Nephron (organoid): Measurements from ENCODE around the gene ZFAND2A.
A peak's percentile ranks its signal among the peaks of the same experiment; 100 is the strongest.
"Not testable (repeated sequence)": the region's sequence is repeated elsewhere in the genome, so short reads cannot be mapped to it uniquely, and the experiment has no call there.

ENCODE experiments used
- H3K27ac Mint-ChIP-seq, 3 experiments: 2 replicates each; pipeline ENCODE4 v1.8.0; 2020; ENCODE audit warnings: mixed read lengths in 3 of 3, mild to moderate bottlenecking in 2 of 3, moderate library complexity in 1 of 3
- H3K27me3 Mint-ChIP-seq: 2 replicates; pipeline ENCODE4 v1.8.0; 2021; ENCODE audit warnings: low read depth, mild to moderate bottlenecking, moderate library complexity, mixed read lengths
- H3K36me3 Mint-ChIP-seq: 2 replicates; pipeline ENCODE4 v1.8.0; 2020; ENCODE audit warnings: low read depth, mixed read lengths
- H3K4me1 Mint-ChIP-seq: 2 replicates; pipeline ENCODE4 v1.8.0; 2020; ENCODE audit warnings: mixed read lengths
- H3K4me3 Mint-ChIP-seq, 3 experiments: 2 replicates each; pipeline ENCODE4 v1.8.0; 2020; ENCODE audit warnings: mild to moderate bottlenecking in 3 of 3, mixed read lengths in 3 of 3, moderate library complexity in 2 of 3
- H3K9me3 Mint-ChIP-seq: 2 replicates; pipeline ENCODE4 v1.8.0; 2020; ENCODE audit warnings: mixed read lengths
- TF ChIP-seq, protein P1 (sequence below), 3 experiments: fragments of 200-600 bp; sonication (generic); IDR thresholded peaks; one replicate each; pipeline ENCODE4 v1.5.0; 2021; ENCODE audit warnings: antibody characterized with exemption in 3 of 3; ENCODE audit not compliant: unreplicated experiment in 3 of 3

ZFAND2A gene

DNA sequence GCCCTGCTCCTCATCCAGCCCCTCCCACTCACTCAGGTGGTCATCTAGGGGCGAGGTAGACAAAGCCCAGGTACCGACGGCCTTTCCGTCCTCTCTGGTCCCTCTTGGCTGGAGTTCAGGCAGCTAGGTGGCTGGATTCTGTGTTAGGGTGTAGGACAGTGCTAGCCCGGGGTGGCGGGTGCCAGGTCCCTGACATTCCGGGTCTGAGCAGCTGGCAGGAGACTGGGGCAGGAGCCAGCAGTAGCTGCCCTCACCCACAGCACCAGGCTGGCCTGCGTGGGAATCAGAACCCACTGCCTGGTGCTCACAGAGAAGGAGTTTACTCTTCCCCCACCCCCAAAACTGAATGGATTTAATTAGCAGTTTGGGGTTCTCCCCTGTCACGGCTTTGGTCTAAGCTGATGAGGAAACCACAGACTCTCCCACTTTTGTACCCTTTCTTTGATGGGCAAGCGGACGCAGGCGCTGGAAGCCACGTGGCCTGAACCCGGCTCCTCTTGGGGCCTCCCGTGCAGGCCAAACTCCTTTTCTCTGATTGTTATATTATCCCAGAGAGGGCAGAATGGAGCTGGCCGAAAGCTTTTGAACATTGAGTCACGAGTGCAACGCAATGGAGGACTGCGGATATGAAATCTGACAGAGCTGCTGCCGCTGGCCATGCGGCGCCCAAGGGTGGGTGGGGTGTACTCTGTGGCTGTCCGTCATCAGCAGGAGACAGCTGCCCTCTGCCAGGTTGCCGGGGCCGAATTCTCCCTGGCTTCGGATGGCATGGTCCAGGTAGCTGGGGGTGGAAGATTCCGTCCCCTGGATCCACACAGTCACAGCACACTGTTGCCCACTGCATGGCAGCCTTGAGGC is 12.9 kb upstream of the ZFAND2A start:
- Mint-ChIP-seq H3K4me3 (no peak overlapping the region), H3K36me3 (no peaks in the 10 kb centered on the region), H3K27ac (no peak overlapping the region), H3K9me3 (no peaks in the 10 kb centered on the region), H3K4me1 (no peaks in the 10 kb centered on the region), H3K27me3 (peaks cover 15% of the 10 kb centered on the region)
- TF ChIP-seq, protein P1, sequence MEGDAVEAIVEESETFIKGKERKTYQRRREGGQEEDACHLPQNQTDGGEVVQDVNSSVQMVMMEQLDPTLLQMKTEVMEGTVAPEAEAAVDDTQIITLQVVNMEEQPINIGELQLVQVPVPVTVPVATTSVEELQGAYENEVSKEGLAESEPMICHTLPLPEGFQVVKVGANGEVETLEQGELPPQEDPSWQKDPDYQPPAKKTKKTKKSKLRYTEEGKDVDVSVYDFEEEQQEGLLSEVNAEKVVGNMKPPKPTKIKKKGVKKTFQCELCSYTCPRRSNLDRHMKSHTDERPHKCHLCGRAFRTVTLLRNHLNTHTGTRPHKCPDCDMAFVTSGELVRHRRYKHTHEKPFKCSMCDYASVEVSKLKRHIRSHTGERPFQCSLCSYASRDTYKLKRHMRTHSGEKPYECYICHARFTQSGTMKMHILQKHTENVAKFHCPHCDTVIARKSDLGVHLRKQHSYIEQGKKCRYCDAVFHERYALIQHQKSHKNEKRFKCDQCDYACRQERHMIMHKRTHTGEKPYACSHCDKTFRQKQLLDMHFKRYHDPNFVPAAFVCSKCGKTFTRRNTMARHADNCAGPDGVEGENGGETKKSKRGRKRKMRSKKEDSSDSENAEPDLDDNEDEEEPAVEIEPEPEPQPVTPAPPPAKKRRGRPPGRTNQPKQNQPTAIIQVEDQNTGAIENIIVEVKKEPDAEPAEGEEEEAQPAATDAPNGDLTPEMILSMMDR (IDR thresholded peaks at IDR 0.05; ENCODE audit: unreplicated experiment in 3 of 3), result no peak

DNA sequence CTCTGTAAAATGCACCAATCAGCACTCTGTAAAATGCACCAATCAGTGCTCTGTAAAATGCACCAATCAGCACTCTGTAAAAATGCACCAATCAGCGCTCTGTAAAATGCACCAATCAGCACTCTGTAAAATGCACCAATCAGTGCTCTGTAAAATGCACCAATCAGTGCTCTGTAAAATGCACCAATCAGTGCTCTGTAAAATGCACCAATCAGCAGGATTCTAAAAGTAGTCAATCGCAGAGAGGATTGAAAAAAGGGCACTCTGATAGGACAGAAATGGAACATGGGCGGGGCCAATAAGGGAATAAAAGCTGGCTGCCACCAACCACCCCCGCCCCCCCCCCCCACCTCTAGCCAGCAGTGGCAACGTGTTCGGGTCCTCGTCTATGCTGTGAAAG is 11.5 kb upstream of the ZFAND2A start:
- H3K9me3 Mint-ChIP-seq, H3K4me1 Mint-ChIP-seq, H3K4me3 Mint-ChIP-seq, H3K27ac Mint-ChIP-seq, H3K27me3 Mint-ChIP-seq, H3K36me3 Mint-ChIP-seq: not testable (repeated sequence)

DNA sequence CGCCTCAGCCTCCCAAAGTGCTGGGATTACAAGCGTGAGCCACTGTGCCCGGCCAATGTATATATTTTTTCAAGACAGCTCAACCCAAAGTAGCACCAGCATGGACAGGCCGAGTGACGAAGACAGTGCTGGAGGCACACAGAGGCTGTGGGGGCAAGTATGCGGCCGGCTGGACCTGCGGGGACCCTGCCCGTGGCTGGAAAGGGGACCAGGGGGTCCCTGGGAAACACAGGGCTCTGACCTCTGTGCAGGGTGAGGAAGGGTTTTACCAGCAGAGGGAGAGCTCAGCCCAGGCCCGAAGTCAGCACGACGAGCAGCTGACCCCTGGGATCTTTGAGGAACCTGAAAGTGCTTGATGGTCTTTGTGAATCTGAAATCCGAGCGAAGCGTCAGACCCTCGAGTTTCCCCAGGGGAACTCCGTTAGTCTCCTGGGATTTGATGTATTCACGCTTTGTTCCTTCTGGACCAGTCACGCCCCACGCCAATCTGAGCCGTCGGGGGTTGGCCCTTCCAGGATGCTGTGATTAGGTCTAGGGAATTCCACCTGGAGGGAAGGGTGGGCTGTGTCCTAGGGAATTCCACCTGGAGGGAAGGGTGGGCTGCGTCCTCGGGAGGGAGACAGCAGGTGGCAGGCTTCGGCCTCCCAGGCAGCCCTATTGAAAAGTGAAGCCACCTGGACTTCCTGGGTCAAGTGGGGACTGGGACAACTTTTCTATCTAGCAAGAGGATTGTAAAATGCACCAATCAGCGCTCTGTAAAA is 10.9 kb upstream of the ZFAND2A start:
- Mint-ChIP-seq H3K4me3 (no peak overlapping the region), H3K4me1 (no peaks in the 10 kb centered on the region), H3K27ac (no peak overlapping the region), H3K9me3 (no peaks in the 10 kb centered on the region), H3K27me3 (peaks cover 6% of the 10 kb centered on the region), H3K36me3 (no peaks in the 10 kb centered on the region)
- TF ChIP-seq, protein P1 (IDR thresholded peaks at IDR 0.05; ENCODE audit: unreplicated experiment in 3 of 3), result no peak

DNA sequence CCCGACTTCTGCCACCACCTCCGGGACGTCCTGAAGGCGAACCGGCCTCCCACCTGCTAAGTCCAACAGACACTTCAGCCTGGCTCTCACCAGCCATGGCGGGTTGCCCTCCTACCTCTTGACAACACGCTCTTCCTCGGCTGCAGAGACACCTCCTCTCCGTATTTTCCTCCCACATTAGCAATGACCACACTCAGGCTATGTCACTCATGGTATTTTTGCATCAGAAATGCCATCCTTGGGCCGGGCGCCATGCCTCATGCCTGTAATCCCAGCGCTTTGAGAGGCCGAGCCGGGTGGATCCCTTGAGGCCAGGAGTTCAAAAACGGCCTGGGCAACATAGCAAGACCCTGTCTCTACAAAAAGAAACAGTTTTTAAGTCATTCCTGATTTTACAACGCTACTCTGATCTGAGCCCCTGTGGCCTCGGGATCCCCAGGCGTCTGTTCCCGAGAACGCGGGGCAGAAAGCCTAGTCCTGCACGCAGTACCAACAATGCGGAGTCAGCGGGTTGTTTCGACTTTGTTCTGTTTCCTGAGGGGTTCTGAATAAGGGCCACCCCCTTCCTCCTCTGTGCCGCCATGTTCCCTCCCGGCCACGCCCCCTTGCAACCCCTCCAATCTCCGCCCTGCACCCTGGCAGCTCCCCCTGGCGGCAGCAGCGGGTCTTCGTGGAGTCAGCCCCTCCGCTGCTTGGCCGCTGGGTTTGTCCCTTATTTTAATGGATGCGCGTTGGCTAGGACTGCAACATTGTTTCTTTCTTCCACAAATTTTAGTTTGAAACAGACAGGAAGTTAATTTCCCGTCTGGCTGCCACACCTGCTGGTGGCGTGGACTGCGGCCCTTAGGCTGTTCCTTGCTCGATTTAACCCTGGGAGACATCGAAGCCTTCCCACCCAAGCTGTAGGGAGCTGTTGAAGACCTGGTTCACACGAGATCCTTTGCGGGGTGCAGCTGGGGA is 9.7 kb upstream of the ZFAND2A start:
- Mint-ChIP-seq H3K9me3 (no peaks in the 10 kb centered on the region), H3K27me3 (peaks cover 6% of the 10 kb centered on the region), H3K27ac (no peak overlapping the region), H3K4me3 (peak overlapping the region in 1 of 3 experiments; percentile 36), H3K4me1 (no peaks in the 10 kb centered on the region), H3K36me3 (no peaks in the 10 kb centered on the region)
- TF ChIP-seq, protein P1 (IDR thresholded peaks at IDR 0.05; ENCODE audit: unreplicated experiment in 3 of 3), result peak; percentile 37 to 51 (median 43)

DNA sequence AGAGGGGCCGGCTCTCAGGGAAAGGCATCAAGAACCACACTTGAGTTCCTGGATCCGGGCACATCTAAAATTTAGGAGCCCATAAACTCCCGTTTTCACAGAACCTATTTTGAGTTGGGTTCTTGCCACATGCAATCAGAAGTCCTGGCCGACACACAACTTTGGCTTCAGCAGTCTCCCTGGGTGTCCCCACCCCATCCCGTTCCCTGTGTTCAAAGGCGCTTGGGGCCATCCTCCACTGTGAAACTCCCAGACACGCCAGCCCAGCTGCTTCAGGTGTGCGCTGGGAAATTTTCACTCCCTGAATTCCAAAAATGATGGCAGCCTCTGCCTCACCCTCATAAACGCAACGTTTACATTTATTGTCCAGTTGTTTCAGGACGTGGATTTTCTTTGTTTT is 8.4 kb upstream of the ZFAND2A start:
- TF ChIP-seq, protein P1 (IDR thresholded peaks at IDR 0.05; ENCODE audit: unreplicated experiment in 3 of 3), result no peak
- Mint-ChIP-seq H3K4me3 (no peak overlapping the region), H3K27ac (no peak overlapping the region), H3K4me1 (no peaks in the 10 kb centered on the region), H3K36me3 (no peaks in the 10 kb centered on the region), H3K9me3 (no peaks in the 10 kb centered on the region), H3K27me3 (no peaks in the 10 kb centered on the region)

DNA sequence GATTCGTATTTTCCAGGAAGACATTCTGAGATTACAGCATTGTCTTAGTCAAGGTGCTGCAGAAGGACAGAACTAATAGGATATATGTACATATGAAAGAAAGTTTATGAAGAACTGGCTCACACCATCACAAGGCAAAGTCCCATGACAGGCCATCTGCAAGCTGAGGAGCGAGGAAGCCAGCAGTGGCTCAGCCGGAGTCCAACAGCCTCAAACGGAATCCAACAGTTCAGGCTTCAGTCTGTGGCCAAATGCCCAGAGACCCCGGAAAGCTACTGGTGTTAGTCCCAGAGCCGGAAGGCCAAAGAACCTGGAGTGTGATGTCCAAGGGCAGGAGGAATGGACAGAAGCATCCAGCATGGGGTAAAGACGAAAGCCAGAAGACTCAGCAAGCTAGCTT is 4.4 kb upstream of the ZFAND2A start:
- H3K27ac Mint-ChIP-seq, result peak overlapping the region in 1 of 3 experiments; percentile 2

More for the DNA sequence above, 4.4 kb upstream of the ZFAND2A start:
- Mint-ChIP-seq H3K4me3 (peak overlapping the region in 1 of 3 experiments; percentile 60), H3K4me1 (peaks cover 7% of the 10 kb centered on the region), H3K36me3 (no peaks in the 10 kb centered on the region), H3K9me3 (no peaks in the 10 kb centered on the region), H3K27me3 (no peaks in the 10 kb centered on the region)
- TF ChIP-seq, protein P1 (IDR thresholded peaks at IDR 0.05; ENCODE audit: unreplicated experiment in 3 of 3), result no peak
